T-cell (primary cell): ENCODE results near the gene CIB1. TPM values are rescaled to one million over a fixed set of nuclear protein-coding genes. Genes with fewer than 3 reads are reported as not detected.

Experiments used
- ATAC-seq, 4 experiments: fragments of 200-7000 bp in 3 of 4; fragments of 150-1000 bp in 1 of 4; cut with Tn5 transposase; replicated peaks in 1 of 4; 1 replicate in 3 of 4; 2 replicates in 1 of 4; pipeline ENCODE4 v1.10.0; 2021; ENCODE audit warnings: moderate library complexity in 3 of 4, mild to moderate bottlenecking in 2 of 4, moderate number of reproducible peaks in 1 of 4
- CTCF ChIA-PET, 2 donors: fragments of 300-600 bp; sonication (Branson Sonifier 250); formaldehyde crosslinking; loops; one replicate each; lab custom pipeline; 2022; ENCODE audit warnings: antibody characterized with exemption in 2 of 2; lab: Charles Lee
- POLR2A ChIA-PET, 2 donors: fragments of 300-600 bp; sonication (Branson Sonifier 250); formaldehyde crosslinking; loops; one replicate each; lab custom pipeline; 2022; ENCODE audit warnings: antibody characterized with exemption in 2 of 2; lab: Charles Lee
- DNase-seq, 35 experiments: peaks; one replicate each; pipeline versions ENCODE4 v3.0.0 to v3.0.0-alpha.2; 2013 to 2023
- H3K27ac ChIP-seq: one replicate; pipeline ENCODE4 v1.5.1; 2013; ENCODE audit warnings: low read length
- H3K27me3 ChIP-seq, 2 experiments: replicated peaks in 1 of 2; 1 replicate in 1 of 2; 2 replicates in 1 of 2; pipeline versions ENCODE4 v1.6.1 to v1.7.0; 2013; ENCODE audit warnings: low read length in 1 of 2, mixed read lengths in 1 of 2; ENCODE audit not compliant: control insufficient read depth in 2 of 2, insufficient read depth in 2 of 2; ENCODE audit errors: extremely low read depth in 1 of 2
- H3K36me3 ChIP-seq, 2 donors: 1 replicate in 1 of 2; 2 replicates in 1 of 2; pipeline versions ENCODE4 v1.6.1 to v1.7.0; 2013; ENCODE audit warnings: low read length in 1 of 2; ENCODE audit not compliant: control insufficient read depth in 2 of 2, insufficient read depth in 1 of 2; ENCODE audit errors: extremely low read depth in 1 of 2
- H3K4me1 ChIP-seq, 2 experiments: 1 replicate in 1 of 2; 2 replicates in 1 of 2; pipeline versions ENCODE4 v1.6.1 to v1.7.0; 2013; ENCODE audit warnings: low read length in 2 of 2, mixed read lengths in 1 of 2; ENCODE audit not compliant: insufficient read depth in 2 of 2, control insufficient read depth in 1 of 2; ENCODE audit errors: extremely low read depth in 1 of 2
- H3K4me3 ChIP-seq, 2 donors: 1 replicate in 1 of 2; 2 replicates in 1 of 2; pipeline versions ENCODE4 v1.5.1 to v1.7.0; 2013; ENCODE audit warnings: mild to moderate bottlenecking in 2 of 2, low read length in 1 of 2, moderate library complexity in 1 of 2; ENCODE audit not compliant: control insufficient read depth in 1 of 2; ENCODE audit errors: extremely low read depth in 1 of 2
- H3K9me3 ChIP-seq: 2 replicates; pipeline ENCODE4 v1.7.0; 2013
- H3K27ac Mint-ChIP-seq, 2 donors: one replicate each; pipeline ENCODE4 v1.8.0; 2020 to 2021; ENCODE audit warnings: mild to moderate bottlenecking in 2 of 2, mixed read lengths in 2 of 2
- H3K27me3 Mint-ChIP-seq, 2 donors: one replicate each; pipeline ENCODE4 v1.8.0; 2021 to 2022; ENCODE audit warnings: mixed read lengths in 2 of 2
- H3K36me3 Mint-ChIP-seq: one replicate; pipeline ENCODE4 v1.8.0; 2021; ENCODE audit warnings: mixed read lengths
- H3K4me1 Mint-ChIP-seq, 3 donors: one replicate each; pipeline ENCODE4 v1.8.0; 2020 to 2022; ENCODE audit warnings: mixed read lengths in 3 of 3, mild to moderate bottlenecking in 1 of 3
- H3K4me3 Mint-ChIP-seq, 3 donors: one replicate each; pipeline ENCODE4 v1.8.0; 2020 to 2022; ENCODE audit warnings: mild to moderate bottlenecking in 3 of 3, mixed read lengths in 3 of 3, moderate library complexity in 3 of 3
- H3K9me3 Mint-ChIP-seq, 3 donors: one replicate each; pipeline ENCODE4 v1.8.0; 2020 to 2022; ENCODE audit warnings: mixed read lengths in 3 of 3
- WGBS: methylation state at CpG from one replicate; pipeline ENCODE4 v1.1.5; 2013; ENCODE audit warnings: missing lambda C conversion rate; ENCODE audit not compliant: insufficient coverage; 5-methylcytosine and 5-hydroxymethylcytosine counted together
- total RNA-seq, 35 experiments: library from RNA in 6 of 35; stranded (reverse) in 6 of 35; fragments of 120-200 nt in 1 of 35; gene quantifications; one replicate each; pipeline versions ENCODE4 v1.2.1 to v1.2.4 and lab custom pipeline; 2013 to 2026

The CIB1 gene
- total RNA-seq, 5 donors from 2014 or later (not counting 1 experiment from before 2014, with no cell fraction given), result 112 to 201 (median 139) TPM

GRCh38 chr15:90249203-90249863 is 15.6 kb upstream of the CIB1 start, which contains the start of gene TTLL13:
Gene TTLL13 (plus strand): TSS chr15:90249556. CDS start chr15:90250631, 1,075 bp downstream.
- CTCF ChIA-PET, result interaction anchor here (0.5 to 0.6 kb wide), 2 partner anchors 76 to 192 kb away, joined by 3 to 5 read pairs; no protein-coding TSS in a partner anchor
- H3K36me3 ChIP-seq, result no peaks in the 10 kb centered on the region
- H3K36me3 Mint-ChIP-seq, result no peaks in the 10 kb centered on the region
- H3K4me1 ChIP-seq, result peaks cover 0 to 16% of the 10 kb centered on the region in 2 experiments
- H3K9me3 Mint-ChIP-seq, result no peaks in the 10 kb centered on the region
- no peak within 1 kb of the TSS for H3K27ac ChIP-seq
- no peaks in the 10 kb centered on the region for H3K27me3 Mint-ChIP-seq
- H3K4me3 ChIP-seq, result peak within 1 kb of the TSS; percentile 56 to 62
- ATAC-seq (peak; percentile 65 to 86 (median 82)), DNase-seq (peak in 30 of 35 experiments; percentile 9 to 71 (median 53))
- POLR2A ChIA-PET, result interaction anchor here (0.7 to 1.2 kb wide), 5 partner anchors 15 to 86 kb away, joined by 3 to 16 read pairs (median 7); partner anchors contain the start of genes CIB1 (in 2 of the 2) and GDPGP1 (in 2 of the 2)
- peak within 1 kb of the TSS; percentile 68 to 82 (median 68) for H3K4me3 Mint-ChIP-seq
- peaks cover 0 to 2% of the 10 kb centered on the region in 2 experiments for H3K27me3 ChIP-seq
- no peaks in the 10 kb centered on the region for H3K9me3 ChIP-seq
- H3K4me1 Mint-ChIP-seq, result peaks cover 16 to 20% (median 19%) of the 10 kb centered on the region in 3 donors
- WGBS, result 5% methylated on average over 42 of the region's 44 CpGs
- peak within 1 kb of the TSS; percentile 5 to 44 for H3K27ac Mint-ChIP-seq

GRCh38 chr15:90248789-90249202 is 15.1 kb upstream of the CIB1 start:
- WGBS, result 93% methylated on average over 6 of the region's 6 CpGs
- Histone ChIP-seq H3K4me1 (peaks cover 0 to 16% of the 10 kb centered on the region in 2 experiments), H3K27me3 (peaks cover 0 to 2% of the 10 kb centered on the region in 2 experiments), H3K4me3 (peak overlapping the region in 1 of 2 donors; percentile 62), H3K27ac (no peak overlapping the region), H3K36me3 (no peaks in the 10 kb centered on the region), H3K9me3 (no peaks in the 10 kb centered on the region)
- Mint-ChIP-seq H3K4me3 (peak overlapping the region; percentile 60 to 82 (median 68)), H3K27me3 (no peaks in the 10 kb centered on the region), H3K36me3 (no peaks in the 10 kb centered on the region), H3K4me1 (peaks cover 16 to 20% (median 19%) of the 10 kb centered on the region in 3 donors), H3K9me3 (no peaks in the 10 kb centered on the region), H3K27ac (peak overlapping the region; percentile 5 to 44)
- CTCF ChIA-PET, result interaction anchor here (0.5 to 0.8 kb wide), 4 partner anchors 54 to 192 kb away, joined by 3 to 5 read pairs (median 3); no protein-coding TSS in a partner anchor
- POLR2A ChIA-PET, result interaction anchor here (0.7 to 1.2 kb wide), 5 partner anchors 15 to 86 kb away, joined by 3 to 16 read pairs (median 7); partner anchors contain the start of genes CIB1 (in 2 of the 2) and GDPGP1 (in 2 of the 2)
- DNase-seq (no peak), ATAC-seq (peak in 3 of 4 experiments; percentile 20 to 29 (median 29))

GRCh38 chr15:90243943-90244639 is 10.3 kb upstream of the CIB1 start:
- Histone ChIP-seq H3K36me3 (peaks cover 3 to 12% of the 10 kb centered on the region in 2 donors), H3K9me3 (no peaks in the 10 kb centered on the region), H3K27ac (no peak overlapping the region), H3K4me3 (no peak overlapping the region), H3K27me3 (no peaks in the 10 kb centered on the region), H3K4me1 (peaks cover 0 to 3% of the 10 kb centered on the region in 2 experiments)
- ATAC-seq (no peak), DNase-seq (no peak)
- ChIA-PET POLR2A (interaction anchor here in 1 of 2 donors (0.7 kb wide), 1 partner anchor 363 kb away, joined by 3 read pairs; no protein-coding TSS in a partner anchor), CTCF (no interaction called here)
- Mint-ChIP-seq H3K27me3 (no peaks in the 10 kb centered on the region), H3K4me3 (no peak overlapping the region), H3K9me3 (no peaks in the 10 kb centered on the region), H3K36me3 (peaks cover 4% of the 10 kb centered on the region), H3K27ac (peak overlapping the region in 1 of 2 donors; percentile 39), H3K4me1 (peaks cover 5 to 7% (median 7%) of the 10 kb centered on the region in 3 donors)
- 100% methylated on average over 3 of the region's 10 CpGs for WGBS

DNA sequence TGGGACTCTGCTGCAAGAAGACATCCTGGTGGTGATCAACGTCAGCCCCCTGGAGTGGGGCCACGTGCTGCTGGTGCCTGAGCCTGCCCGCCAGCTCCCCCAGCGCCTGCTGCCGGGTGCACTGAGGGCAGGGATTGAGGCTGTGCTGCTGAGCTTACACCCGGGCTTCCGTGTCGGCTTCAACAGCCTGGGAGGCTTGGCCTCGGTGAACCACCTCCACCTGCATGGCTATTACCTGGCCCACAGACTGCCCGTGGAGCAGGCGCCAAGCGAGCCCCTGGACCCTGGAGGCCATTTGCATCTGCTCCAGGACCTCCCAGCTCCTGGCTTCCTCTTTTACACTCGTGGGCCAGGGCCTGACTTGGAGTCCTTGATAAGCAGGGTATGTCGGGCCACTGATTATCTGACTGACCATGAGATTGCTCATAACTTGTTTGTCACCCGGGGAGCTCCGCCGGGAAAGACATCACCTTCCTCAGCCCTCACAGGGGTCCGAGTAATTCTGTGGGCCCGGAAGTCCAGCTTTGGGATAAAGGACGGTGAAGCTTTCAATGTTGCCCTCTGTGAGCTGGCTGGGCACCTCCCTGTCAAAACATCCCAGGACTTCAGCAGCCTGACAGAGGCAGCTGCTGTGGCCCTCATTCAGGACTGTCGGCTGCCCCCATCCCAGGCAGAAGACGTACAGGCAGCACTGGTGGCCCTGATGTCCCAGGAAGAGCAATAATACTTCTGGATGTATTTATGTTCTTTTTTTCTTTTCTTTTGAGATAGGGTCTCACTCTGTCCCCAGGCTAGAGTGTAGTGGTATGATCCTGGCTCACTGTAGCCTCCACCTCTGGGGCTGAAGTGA is 7.8 kb upstream of the CIB1 start:
- H3K9me3 Mint-ChIP-seq, result no peaks in the 10 kb centered on the region
- H3K27me3 ChIP-seq, result no peaks in the 10 kb centered on the region
- H3K36me3 ChIP-seq, result peaks cover 3 to 24% of the 10 kb centered on the region in 2 donors
- 93% methylated on average over 20 of the region's 22 CpGs for WGBS
- ATAC-seq, result no peak
- no peaks in the 10 kb centered on the region for H3K27me3 Mint-ChIP-seq
- no peak overlapping the region for H3K4me3 Mint-ChIP-seq
- ChIA-PET CTCF (no interaction called here), POLR2A (no interaction called here)
- no peak overlapping the region for H3K27ac Mint-ChIP-seq
- no peak for DNase-seq
- no peaks in the 10 kb centered on the region for H3K9me3 ChIP-seq
- H3K4me1 ChIP-seq, result no peaks in the 10 kb centered on the region
- H3K4me3 ChIP-seq, result no peak overlapping the region
- H3K4me1 Mint-ChIP-seq, result peaks cover 0 to 6% (median 2%) of the 10 kb centered on the region in 3 donors
- H3K36me3 Mint-ChIP-seq, result peaks cover 13% of the 10 kb centered on the region
- H3K27ac ChIP-seq, result no peak overlapping the region

- Mint-ChIP-seq H3K36me3 (peaks cover 18% of the 10 kb centered on the region), H3K27me3 (no peaks in the 10 kb centered on the region), H3K4me1 (peaks cover 0 to 10% (median 3%) of the 10 kb centered on the region in 3 donors), H3K4me3 (no peak overlapping the region), H3K9me3 (no peaks in the 10 kb centered on the region), H3K27ac (no peak overlapping the region)
- Histone ChIP-seq H3K4me1 (no peaks in the 10 kb centered on the region), H3K36me3 (peaks cover 3 to 24% of the 10 kb centered on the region in 2 donors), H3K4me3 (no peak overlapping the region), H3K27ac (no peak overlapping the region), H3K27me3 (no peaks in the 10 kb centered on the region), H3K9me3 (no peaks in the 10 kb centered on the region)
- WGBS, result 79% methylated on average over 6 of the region's 8 CpGs
- ATAC-seq (no peak), DNase-seq (no peak)
- POLR2A ChIA-PET, result no interaction called here
- CTCF ChIA-PET, result no interaction called here
Observed at GRCh38 chr15:90240856-90241255, 7.1 kb upstream of the CIB1 start.
